GM12878 (cell line): Measurements from ENCODE around the gene SIGLEC11. TPM values are rescaled to one million over a fixed set of nuclear protein-coding genes. Genes with fewer than 3 reads are reported as not detected.

ENCODE experiments used
- ATAC-seq: fragments of 200-7000 bp; cut with Tn5 transposase; 3 replicates; pipeline ENCODE4 v1.9.1; 2020; ENCODE audit warnings: mild to moderate bottlenecking, moderate library complexity
- BruUV-seq: library from RNA; stranded (reverse); fragments of 400-500 nt; replicated peaks from 2 replicates; lab custom pipeline; 2021; lab: Mats Ljungman, UMichigan
- CTCF ChIA-PET: fragments of 300-600 bp; sonication (Branson Sonifier 250); formaldehyde crosslinking; extraction: SDS; loops from one replicate; lab custom pipeline; 2021; ENCODE audit warnings: inconsistent platforms; lab: Yijun Ruan, JAX
- POLR2A ChIA-PET: fragments of 350-600 bp; formaldehyde crosslinking; extraction: SDS; loops from one replicate; lab custom pipeline; 2021; ENCODE audit warnings: inconsistent platforms; lab: Charles Lee
- RAD21 ChIA-PET: fragments of 300-600 bp; sonication (Branson Sonifier 250); formaldehyde crosslinking; loops from one replicate; lab custom pipeline; 2023; ENCODE audit warnings: antibody characterized with exemption; ENCODE audit not compliant: unreplicated experiment; lab: Charles Lee
- SMC1A ChIA-PET: fragments of 300-600 bp; sonication (Branson Sonifier 250); formaldehyde crosslinking; loops from one replicate; lab custom pipeline; 2023; ENCODE audit not compliant: unreplicated experiment, uncharacterized antibody; lab: Charles Lee
- DNase-seq: peaks from one replicate; pipeline ENCODE4 v3.0.0-alpha.2; 2011; ENCODE audit warnings: low read depth, low spot score
- FAIRE-seq: peaks from 3 replicates; lab custom pipeline; 2011; peaks lifted over from hg19 to GRCh38; lab: Jason Lieb, UNC
- H2AFZ ChIP-seq: 2 replicates; pipeline ENCODE4 v1.6.0; 2011; ENCODE audit warnings: low read depth, low read length, control low read depth; ENCODE audit not compliant: control insufficient read depth
- H3K27ac ChIP-seq: 2 replicates; pipeline ENCODE4 v1.5.1; 2011; ENCODE audit warnings: control low read depth; ENCODE audit not compliant: control insufficient read depth, insufficient read depth
- H3K27me3 ChIP-seq, 2 experiments: replicated peaks in 1 of 2; 2 replicates each; pipeline versions ENCODE4 v1.6.0 to v1.6.1; 2011; ENCODE audit warnings: low read length in 1 of 2; ENCODE audit not compliant: control insufficient read depth in 2 of 2, insufficient read depth in 2 of 2
- H3K36me3 ChIP-seq, 2 experiments: 2 replicates each; pipeline ENCODE4 v1.5.1; 2011; ENCODE audit warnings: low read length in 1 of 2; ENCODE audit not compliant: control insufficient read depth in 2 of 2, insufficient read depth in 2 of 2
- H3K4me1 ChIP-seq: 2 replicates; pipeline ENCODE4 v1.6.1; 2011; ENCODE audit warnings: mild to moderate bottlenecking, low read length, moderate library complexity, mixed read lengths; ENCODE audit not compliant: control insufficient read depth, insufficient read depth
- H3K4me2 ChIP-seq: 2 replicates; pipeline ENCODE4 v1.6.0; 2011; ENCODE audit warnings: control low read depth; ENCODE audit not compliant: control insufficient read depth, insufficient read depth
- H3K4me3 ChIP-seq: fragments of 200-600 bp; sonication (generic); 2 replicates; pipeline ENCODE4 v1.5.1; 2016
- H3K79me2 ChIP-seq: 2 replicates; pipeline ENCODE4 v1.6.0; 2011; ENCODE audit warnings: low read length; ENCODE audit not compliant: control insufficient read depth, insufficient read depth
- H3K9ac ChIP-seq: 2 replicates; pipeline ENCODE4 v1.8.0; 2011; ENCODE audit warnings: low read length, control low read depth, mixed read lengths; ENCODE audit not compliant: control insufficient read depth, insufficient read depth
- H3K9me3 ChIP-seq: replicated peaks from 3 replicates; pipeline ENCODE4 v1.5.1; 2011; ENCODE audit warnings: mild to moderate bottlenecking, low read length; ENCODE audit not compliant: control insufficient read depth, insufficient read depth
- H4K20me1 ChIP-seq: 2 replicates; pipeline ENCODE4 v1.6.0; 2011; ENCODE audit not compliant: control insufficient read depth, insufficient read depth
- CBFB ChIP-seq: IDR thresholded peaks from 2 replicates; pipeline ENCODE4 v1.6.1; 2016; ENCODE audit warnings: antibody characterized with exemption, low read depth
- EZH2 ChIP-seq: IDR thresholded peaks from 2 replicates; pipeline ENCODE4 v1.6.1; 2012; ENCODE audit warnings: low read depth, mild to moderate bottlenecking, control low read depth, inconsistent platforms, low read length, borderline replicate concordance; ENCODE audit not compliant: control insufficient read depth
- MEF2A ChIP-seq: IDR thresholded peaks from 2 replicates; pipeline ENCODE4 v1.6.1; 2011; ENCODE audit warnings: low read depth, mild to moderate bottlenecking, low read length, moderate library complexity; ENCODE audit not compliant: insufficient read depth
- MXI1 ChIP-seq: fragments of 150-350 bp; IDR thresholded peaks from 2 replicates; pipeline ENCODE4 v1.6.1; 2011; ENCODE audit warnings: low read depth, mild to moderate bottlenecking, inconsistent platforms, low read length, improper control_type of control experiment
- MYC ChIP-seq: IDR thresholded peaks from 2 replicates; pipeline ENCODE4 v1.6.1; 2011; ENCODE audit warnings: mild to moderate bottlenecking, low read length, moderate library complexity, inconsistent platforms; ENCODE audit not compliant: insufficient read depth, insufficient replicate concordance, insufficient read length, severe bottlenecking
- PRDM15 ChIP-seq: fragments of 450-650 bp; formaldehyde crosslinking; IDR thresholded peaks from 2 replicates; pipeline ENCODE4 v1.4.0; 2020; ENCODE audit warnings: mild to moderate bottlenecking, moderate library complexity
- ZBTB4 ChIP-seq: fragments of 450-650 bp; formaldehyde crosslinking; IDR thresholded peaks from 2 replicates; pipeline ENCODE4 v1.4.0; 2022; ENCODE audit warnings: mild to moderate bottlenecking, moderate library complexity
- WGBS: methylation state at CpG from one replicate; pipeline ENCODE4 v1.1.6; 2016; ENCODE audit warnings: low lambda C conversion rate; ENCODE audit not compliant: insufficient replicate concordance, insufficient coverage; ENCODE audit errors: missing lambda C conversion rate; 5-methylcytosine and 5-hydroxymethylcytosine counted together
- in situ Hi-C: fragments of 300-500 bp; cut with MboI; formaldehyde crosslinking; loops from 9 replicates; pipeline ENCODE4 v1.14.3; 2018; ENCODE audit warnings: mixed read lengths
- intact Hi-C: fragments of 100-400 bp; cut with micrococcal nuclease; formaldehyde crosslinking; loops from one replicate; pipeline ENCODE4 v1.14.2; 2022; ENCODE audit not compliant: unreplicated experiment
- polyA plus RNA-seq, 11 experiments: library from polyadenylated mRNA; depleted of rRNA in 4 of 11; unstranded in 6 of 11; stranded (reverse) in 5 of 11; fragments of >200 nt; fragmentation: Nextera tagmentation in 4 of 11; fragmentation: Illumina TruSeq in 1 of 11; extraction: Ambion mirVana in 4 of 11; extraction: Trizol in 1 of 11; gene quantifications; 1 replicate in 1 of 11; 2 replicates in 10 of 11; pipeline versions ENCODE4 v1.2.1 to v1.2.3, GENCODE V29; 2011 to 2016; ENCODE audit warnings: inconsistent platforms in 2 of 11, missing spikeins in 2 of 11, low read depth in 1 of 11
- total RNA-seq, 4 experiments: library from RNA; depleted of rRNA in 3 of 4; stranded (reverse); fragments of >200 nt in 3 of 4; fragmentation: Illumina TruSeq in 1 of 4; extraction: Trizol in 1 of 4; gene quantifications; 2 replicates each; pipeline versions ENCODE4 v1.2.1 to v1.2.3, GENCODE V29; 2013 to 2021

SIGLEC11 gene
- total and polyA plus RNA-seq, 10 of the 15 experiments (the other 5 are each of a cell fraction or from before 2014, with no cell fraction given): not detected

GRCh38 chr19:49951806-49952478 lies 9.0 kb downstream of the SIGLEC11 start (continued):
- no peak for TF ChIP-seq MEF2A

- intact Hi-C loops: no loop called here
- SMC1A ChIA-PET: no interaction called here
- no peak overlapping the region for H3K9ac ChIP-seq
- H3K4me1 ChIP-seq: peaks cover 17% of the 10 kb centered on the region
- no peaks in the 10 kb centered on the region for H3K36me3 ChIP-seq
- ATAC-seq (no peak), FAIRE-seq (no peak), DNase-seq (no peak)
- H3K9me3 ChIP-seq: no peaks in the 10 kb centered on the region
- BruUV-seq: no TSS peak
- H3K27me3 ChIP-seq: no peaks in the 10 kb centered on the region; a peak in 1 of 4 replicates
- WGBS: 40% methylated on average over 13 of the region's 13 CpGs
- H3K4me3 ChIP-seq: no peak overlapping the region
- TF ChIP-seq MXI1 (no peak), EZH2 (no peak), CBFB (no peak), ZBTB4 (CRISPR knock-in tag) (no peak), MYC (no peak), PRDM15 (CRISPR knock-in tag) (no peak)
- H3K79me2 ChIP-seq: no peaks in the 10 kb centered on the region
- POLR2A ChIA-PET: interaction anchor here (0.9 to 1.2 kb wide), 2 partner anchors 75 to 84 kb away, joined by 3 read pairs; partner anchors contain the start of gene ZNF473
- CTCF ChIA-PET: interaction anchor here (1.0 to 1.5 kb wide), 2 partner anchors 13 to 35 kb away, joined by 3 to 5 read pairs; no protein-coding TSS in a partner anchor
- RAD21 ChIA-PET: no interaction called here
- no peaks in the 10 kb centered on the region for H4K20me1 ChIP-seq
- H2AFZ ChIP-seq: no peak overlapping the region
- in situ Hi-C loops: no loop called here
- H3K4me2 ChIP-seq: no peak overlapping the region
- no peak overlapping the region for H3K27ac ChIP-seq
Measured at GRCh38 chr19:49950956-49951526, 9.9 kb downstream of the SIGLEC11 start.
